Measurements from ENCODE around the gene DLD. TPM values are rescaled to one million over a fixed set of nuclear protein-coding genes. Genes with fewer than 3 reads are reported as not detected.
A peak's percentile ranks its signal among the peaks of the same experiment; 100 is the strongest.

The DLD gene
- total RNA-seq, 1 donor, result 63.9 TPM

GRCh38 chr7:107850643-107851042 is 40.3 kb upstream of the DLD start:
- TF ChIP-seq CTCF (IDR thresholded peaks at IDR 0.05; ENCODE audit: insufficient read depth, low read depth, low read length), result no peak
- no peak for DNase-seq (ENCODE audit: low read depth)
- no peak overlapping the region for H3K4me3 ChIP-seq (ENCODE audit: low read depth, low read length)

- no peak for TF ChIP-seq CTCF (IDR thresholded peaks at IDR 0.05; ENCODE audit: insufficient read depth, low read depth, low read length)
- H3K4me3 ChIP-seq (ENCODE audit: low read depth, low read length), result no peak overlapping the region
- DNase-seq (ENCODE audit: low read depth), result no peak
These were observed 36.5 kb upstream of the DLD start for GRCh38 chr7:107854454-107854853.

GRCh38 chr7:107854989-107855388 is 36.0 kb upstream of the DLD start:
- TF ChIP-seq CTCF (IDR thresholded peaks at IDR 0.05; ENCODE audit: insufficient read depth, low read depth, low read length), result no peak
- no peak overlapping the region for H3K4me3 ChIP-seq (ENCODE audit: low read depth, low read length)
- DNase-seq (ENCODE audit: low read depth), result no peak

- TF ChIP-seq CTCF (IDR thresholded peaks at IDR 0.05; ENCODE audit: insufficient read depth, low read depth, low read length), result no peak
- no peak for DNase-seq (ENCODE audit: low read depth)
- no peak overlapping the region for H3K4me3 ChIP-seq (ENCODE audit: low read depth, low read length)
These were observed 34.0 kb upstream of the DLD start for GRCh38 chr7:107856806-107857540.

GRCh38 chr7:107857541-107857912 is 33.5 kb upstream of the DLD start:
- H3K4me3 ChIP-seq (ENCODE audit: low read depth, low read length), result no peak overlapping the region

GRCh38 chr7:107858280-107858679 is 32.7 kb upstream of the DLD start:
- no peak for DNase-seq (ENCODE audit: low read depth)
- no peak for TF ChIP-seq CTCF (IDR thresholded peaks at IDR 0.05; ENCODE audit: insufficient read depth, low read depth, low read length)
- no peak overlapping the region for H3K4me3 ChIP-seq (ENCODE audit: low read depth, low read length)

More at GRCh38 chr7:107857541-107857912, 33.5 kb upstream of the DLD start:
- DNase-seq (ENCODE audit: low read depth), result peak; percentile 4
- TF ChIP-seq CTCF (IDR thresholded peaks at IDR 0.05; ENCODE audit: insufficient read depth, low read depth, low read length), result no peak
